Stomach smooth muscle (tissue), 2 donors: ENCODE results near the gene SMOC2.
"Not testable (repeated sequence)": the region's sequence is repeated elsewhere in the genome, so short reads cannot be mapped to it uniquely, and the experiment has no call there.

Source experiments
- H3K27ac ChIP-seq: one replicate; pipeline ENCODE4 v1.7.0; 2013; ENCODE audit warnings: mild to moderate bottlenecking, low read length, inconsistent platforms
- H3K27me3 ChIP-seq, 2 donors: one replicate each; pipeline ENCODE4 v1.7.0; 2013; ENCODE audit warnings: low read length in 2 of 2; ENCODE audit not compliant: insufficient read depth in 2 of 2, control insufficient read depth in 1 of 2
- H3K36me3 ChIP-seq, 2 donors: one replicate each; pipeline ENCODE4 v1.7.0; 2013; ENCODE audit warnings: low read length in 2 of 2; ENCODE audit not compliant: control insufficient read depth in 2 of 2, insufficient read depth in 2 of 2
- H3K4me1 ChIP-seq: one replicate; pipeline ENCODE4 v1.7.0; 2013; ENCODE audit warnings: low read length; ENCODE audit not compliant: control insufficient read depth, insufficient read depth
- H3K4me3 ChIP-seq, 2 donors: one replicate each; pipeline ENCODE4 v1.7.0; 2013; ENCODE audit warnings: low read length in 2 of 2
- H3K9ac ChIP-seq, 2 donors: one replicate each; pipeline ENCODE4 v1.7.0; 2013; ENCODE audit warnings: low read length in 2 of 2, mild to moderate bottlenecking in 1 of 2
- H3K9me3 ChIP-seq, 2 donors: one replicate each; pipeline ENCODE4 v1.7.0; 2013; ENCODE audit warnings: low read length in 2 of 2; ENCODE audit not compliant: control insufficient read depth in 2 of 2
- donor health status: healthy.
- donor health status: Pancreatic carcinoma.

SMOC2 gene

DNA sequence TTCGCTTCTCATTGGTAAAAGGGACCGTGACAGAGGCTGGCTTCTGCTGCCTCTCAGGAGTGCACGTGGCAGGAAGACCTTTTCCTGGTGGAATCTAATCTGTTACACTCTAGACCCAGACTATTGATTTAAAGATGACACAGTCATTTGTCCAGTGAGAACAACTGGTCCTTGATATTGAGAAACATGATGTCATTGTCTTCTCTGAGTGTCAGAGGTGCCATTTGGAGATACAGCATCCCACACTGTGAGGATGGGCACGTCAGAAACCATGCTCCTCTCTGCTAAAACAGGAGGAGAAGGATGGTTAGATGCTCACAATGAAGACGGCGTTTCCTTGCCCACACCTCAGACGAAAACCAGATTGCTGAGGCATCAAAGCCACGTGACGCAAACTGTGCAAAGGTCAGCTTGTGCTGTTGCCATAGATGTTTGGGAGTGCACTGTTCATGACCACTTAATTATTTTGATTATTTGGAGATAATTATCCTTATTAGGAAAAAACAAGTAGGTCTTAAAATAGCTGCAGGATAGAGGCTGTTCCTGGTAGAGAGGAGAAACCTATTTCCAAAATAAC lies 169.0 kb downstream of the SMOC2 start:
- Histone ChIP-seq H3K27ac (peak overlapping the region; percentile 88), H3K4me1 (peaks cover 38% of the 10 kb centered on the region), H3K4me3 (no peak overlapping the region), H3K9me3 (no peaks in the 10 kb centered on the region), H3K36me3 (peaks cover 12 to 13% of the 10 kb centered on the region in 2 donors), H3K9ac (peak overlapping the region in 1 of 2 donors; percentile 13), H3K27me3 (no peaks in the 10 kb centered on the region)

DNA sequence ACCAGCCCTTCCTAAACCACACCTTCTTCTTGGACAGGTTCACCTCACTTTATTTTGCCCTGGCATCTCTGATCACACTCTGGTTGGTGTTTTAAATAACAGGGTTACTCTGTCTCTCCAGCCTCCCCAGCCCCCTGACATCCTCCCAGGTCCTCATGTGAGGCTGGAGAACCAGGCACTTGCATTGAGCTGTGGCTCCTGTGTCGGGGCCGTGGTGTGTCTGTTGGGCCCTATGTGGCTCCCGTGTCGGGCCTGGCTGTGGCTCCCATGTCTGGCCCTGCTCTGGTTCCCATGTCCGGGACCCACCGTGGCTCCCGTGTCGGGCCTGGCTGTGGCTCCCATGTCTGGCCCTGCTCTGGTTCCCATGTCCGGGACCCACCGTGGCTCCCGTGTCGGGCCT lies 170.0 kb downstream of the SMOC2 start:
- not testable (repeated sequence) for H3K27me3 ChIP-seq, H3K9me3 ChIP-seq, H3K4me3 ChIP-seq
- H3K9ac ChIP-seq, result peak overlapping the region in 1 of 2 donors; percentile 6
- peaks cover 36% of the 10 kb centered on the region for H3K4me1 ChIP-seq
- H3K27ac ChIP-seq, result peak overlapping the region; percentile 88
- H3K36me3 ChIP-seq, result peaks cover 11 to 15% of the 10 kb centered on the region in 2 donors

DNA sequence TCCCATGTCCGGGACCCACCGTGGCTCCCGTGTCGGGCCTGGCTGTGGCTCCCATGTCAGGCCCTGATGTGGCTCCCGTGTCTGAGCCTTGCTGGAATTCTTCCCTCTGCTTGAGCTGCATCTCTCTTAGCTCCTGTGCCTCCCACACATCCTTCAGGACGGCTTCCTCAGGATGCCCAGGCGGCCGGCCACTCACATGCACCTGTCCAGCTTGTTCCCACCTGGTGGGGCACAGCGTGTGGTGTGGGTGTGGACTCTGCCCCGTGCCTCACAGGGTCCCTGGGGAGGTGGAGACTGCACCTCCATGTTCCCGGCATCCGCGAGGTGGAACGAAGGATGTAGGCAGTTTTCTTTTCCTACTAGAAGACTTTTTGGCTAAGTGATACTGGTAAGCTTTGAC lies 170.7 kb downstream of the SMOC2 start:
- no peak overlapping the region for H3K4me3 ChIP-seq
- no peaks in the 10 kb centered on the region for H3K9me3 ChIP-seq
- peak overlapping the region; percentile 31 for H3K27ac ChIP-seq
- H3K4me1 ChIP-seq, result peaks cover 35% of the 10 kb centered on the region
- no peak overlapping the region for H3K9ac ChIP-seq
- no peaks in the 10 kb centered on the region for H3K27me3 ChIP-seq
- H3K36me3 ChIP-seq, result peaks cover 11 to 18% of the 10 kb centered on the region in 2 donors

GRCh38 chr6:168612586-168612985 lies 171.6 kb downstream of the SMOC2 start:
- Histone ChIP-seq H3K9me3 (no peaks in the 10 kb centered on the region), H3K27ac (peak overlapping the region; percentile 31), H3K36me3 (peaks cover 15 to 18% of the 10 kb centered on the region in 2 donors), H3K9ac (no peak overlapping the region), H3K4me3 (no peak overlapping the region), H3K4me1 (peaks cover 31% of the 10 kb centered on the region), H3K27me3 (no peaks in the 10 kb centered on the region)

- no peak overlapping the region for H3K4me3 ChIP-seq
- H3K4me1 ChIP-seq, result peaks cover 27% of the 10 kb centered on the region
- H3K9ac ChIP-seq, result no peak overlapping the region
- peaks cover 15 to 16% of the 10 kb centered on the region in 2 donors for H3K36me3 ChIP-seq
- H3K27me3 ChIP-seq, result no peaks in the 10 kb centered on the region
- no peaks in the 10 kb centered on the region for H3K9me3 ChIP-seq
- H3K27ac ChIP-seq, result peak overlapping the region; percentile 79
These were observed 174.9 kb downstream of the SMOC2 start for GRCh38 chr6:168615837-168616236.

DNA sequence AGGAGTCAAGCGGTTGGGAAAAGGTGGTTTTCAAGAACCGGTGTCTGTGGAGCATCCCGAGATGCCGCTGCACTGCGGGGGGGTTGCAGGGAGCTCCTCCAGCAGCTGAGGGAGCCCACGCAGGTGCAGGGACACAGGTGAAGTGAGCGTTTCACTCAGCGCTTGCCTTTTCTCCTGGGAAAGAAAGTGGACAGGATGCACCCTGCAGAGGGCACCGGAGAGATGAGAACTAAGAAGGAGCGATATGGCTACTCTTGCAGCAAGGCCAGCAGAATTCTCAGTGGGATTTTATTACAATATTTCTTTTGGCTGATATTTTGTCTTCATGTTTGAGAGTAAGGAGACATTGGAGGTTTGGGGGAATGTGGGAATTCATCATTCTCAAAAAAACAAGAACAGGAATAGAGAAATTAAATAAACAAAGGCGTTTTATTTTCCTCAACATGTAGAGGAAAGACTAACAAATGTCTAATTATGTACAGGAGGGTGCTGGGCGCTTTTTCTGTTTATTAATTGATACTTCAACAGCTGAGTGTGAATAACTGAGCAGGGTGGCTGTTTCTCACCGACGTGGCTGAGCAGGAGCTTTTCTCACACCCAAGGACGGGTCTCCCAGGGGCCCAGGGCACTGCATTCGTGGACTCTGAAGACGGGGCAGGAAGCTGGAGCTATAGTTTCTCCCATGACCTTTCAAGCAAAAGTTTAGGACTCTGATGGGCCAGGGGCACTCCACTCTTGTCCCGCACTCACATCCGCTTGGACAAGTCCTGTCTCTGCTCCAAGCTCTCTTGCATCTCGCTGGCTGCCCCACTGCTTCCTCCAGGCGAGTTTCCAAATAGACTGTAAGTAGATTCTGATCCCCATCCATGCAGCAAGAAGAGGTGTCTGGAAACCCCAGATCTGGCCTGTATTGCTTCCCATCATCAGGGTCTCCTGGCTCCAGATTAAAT lies 176.1 kb downstream of the SMOC2 start:
- Histone ChIP-seq H3K4me3 (no peak overlapping the region), H3K9ac (no peak overlapping the region), H3K36me3 (peaks cover 14 to 18% of the 10 kb centered on the region in 2 donors), H3K27ac (peak overlapping the region; percentile 79), H3K4me1 (peaks cover 22% of the 10 kb centered on the region), H3K9me3 (no peaks in the 10 kb centered on the region), H3K27me3 (no peaks in the 10 kb centered on the region)

DNA sequence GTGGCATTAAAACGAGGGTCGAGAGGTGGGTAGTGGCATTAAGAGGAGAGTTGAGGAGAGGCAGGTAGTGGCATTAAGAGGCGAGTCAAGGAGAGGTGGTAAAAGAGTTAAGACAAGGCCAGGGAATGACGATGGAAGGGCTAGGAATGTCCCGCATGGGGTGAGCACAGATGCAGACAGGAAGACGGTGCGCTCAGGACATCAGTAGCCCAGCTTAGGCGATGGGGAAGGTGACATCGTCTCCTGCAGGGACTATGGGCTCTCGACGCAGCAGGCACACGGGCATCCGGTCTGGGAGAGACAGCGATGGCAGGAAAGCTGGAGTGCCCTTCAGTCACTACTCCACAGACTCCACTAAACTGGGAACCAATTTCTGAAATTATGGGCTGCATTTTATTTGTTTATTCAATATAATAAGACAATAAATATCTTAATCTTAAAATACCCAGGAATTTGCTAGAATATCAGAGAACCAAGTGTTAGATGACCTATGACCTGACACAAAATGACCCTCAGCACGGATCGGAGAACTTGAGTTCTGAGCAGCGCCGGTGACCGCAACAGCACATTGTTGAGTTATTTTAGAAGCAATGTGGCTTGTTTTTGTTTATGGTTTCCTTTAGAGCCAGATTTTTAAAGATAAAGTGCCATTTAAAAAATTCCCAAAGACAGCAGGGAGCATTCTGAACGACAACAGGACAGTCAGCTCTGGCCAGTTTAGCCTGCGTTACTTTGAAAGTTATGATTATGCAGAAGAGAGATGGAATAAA lies 177.7 kb downstream of the SMOC2 start:
- Histone ChIP-seq H3K4me3 (no peak overlapping the region), H3K4me1 (peaks cover 34% of the 10 kb centered on the region), H3K27me3 (no peaks in the 10 kb centered on the region), H3K9ac (no peak overlapping the region), H3K9me3 (no peaks in the 10 kb centered on the region), H3K36me3 (peaks cover 8 to 12% of the 10 kb centered on the region in 2 donors), H3K27ac (peak overlapping the region; percentile 79)

DNA sequence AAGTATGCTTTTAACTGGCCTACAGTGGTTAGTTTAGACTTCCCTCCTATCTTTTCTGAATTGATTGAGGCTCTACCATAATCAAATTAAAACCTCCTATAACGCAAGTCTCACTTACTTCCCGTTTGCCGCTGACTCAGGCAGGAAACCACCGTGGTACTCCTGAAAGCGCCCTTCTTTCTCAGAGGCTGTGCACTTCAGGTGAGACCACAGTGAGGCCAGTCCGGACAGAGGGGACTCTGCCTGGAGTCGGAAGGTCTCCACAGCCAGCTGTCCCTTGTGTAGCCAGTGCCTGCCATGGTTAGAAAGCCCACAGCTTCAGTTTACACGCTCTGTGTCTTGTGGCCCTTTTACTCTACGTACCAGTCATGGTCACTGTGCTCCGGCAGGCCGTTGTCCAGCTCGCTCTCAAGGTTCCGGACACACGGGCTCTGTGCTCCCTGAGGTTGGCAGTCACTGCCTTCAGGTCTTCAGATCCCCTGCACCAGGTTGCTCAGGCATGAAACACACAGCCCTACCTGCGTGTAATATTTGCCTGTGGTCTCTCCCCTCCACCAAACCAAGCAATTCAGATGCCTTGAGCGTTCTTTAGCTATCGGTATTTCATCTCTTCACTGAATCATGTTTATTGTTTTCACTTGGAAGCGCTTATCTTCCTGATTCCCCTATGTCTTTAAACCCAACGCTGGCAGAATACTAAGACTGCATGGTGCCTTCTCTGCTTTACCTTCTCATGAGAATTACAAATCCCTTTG lies 178.8 kb downstream of the SMOC2 start:
- Histone ChIP-seq H3K4me1 (peaks cover 35% of the 10 kb centered on the region), H3K9me3 (no peaks in the 10 kb centered on the region), H3K36me3 (peaks cover 8 to 18% of the 10 kb centered on the region in 2 donors), H3K4me3 (peak overlapping the region in 1 of 2 donors; percentile 29), H3K27ac (peak overlapping the region; percentile 79), H3K27me3 (no peaks in the 10 kb centered on the region), H3K9ac (peak overlapping the region; percentile 5 to 9)

GRCh38 chr6:168620578-168620977 lies 179.6 kb downstream of the SMOC2 start:
- Histone ChIP-seq H3K27me3 (no peaks in the 10 kb centered on the region), H3K9ac (no peak overlapping the region), H3K36me3 (peaks cover 5 to 18% of the 10 kb centered on the region in 2 donors), H3K4me3 (no peak overlapping the region), H3K9me3 (no peaks in the 10 kb centered on the region), H3K27ac (peak overlapping the region; percentile 79), H3K4me1 (peaks cover 37% of the 10 kb centered on the region)

DNA sequence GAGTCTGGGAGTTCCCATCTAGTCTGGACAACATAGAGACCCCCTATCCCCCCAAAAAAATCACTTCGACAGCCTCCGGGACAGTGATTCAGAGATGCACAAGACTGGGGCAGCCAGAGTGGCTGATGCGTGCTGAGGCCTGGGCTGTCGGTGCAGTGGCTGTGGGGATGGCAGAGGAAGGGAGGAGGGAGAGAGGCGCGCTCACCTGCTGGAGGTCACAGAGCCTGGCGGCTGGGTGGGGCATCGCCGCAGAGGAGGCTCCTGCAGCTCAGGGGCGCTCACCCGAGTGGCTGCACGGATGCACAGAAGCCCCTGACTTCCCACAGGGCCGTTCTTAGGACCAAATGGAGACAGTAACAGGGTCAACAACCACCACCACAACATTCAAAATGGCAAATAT lies 182.8 kb downstream of the SMOC2 start:
- H3K4me1 ChIP-seq, result peaks cover 53% of the 10 kb centered on the region
- no peak overlapping the region for H3K9ac ChIP-seq
- peaks cover 0 to 13% of the 10 kb centered on the region in 2 donors for H3K36me3 ChIP-seq
- no peak overlapping the region for H3K4me3 ChIP-seq
- H3K27ac ChIP-seq, result peak overlapping the region; percentile 41
- H3K27me3 ChIP-seq, result no peaks in the 10 kb centered on the region
- H3K9me3 ChIP-seq, result no peaks in the 10 kb centered on the region
